Measurements from ENCODE around the gene R3HDM1.
"Not testable (repeated sequence)": the region's sequence is repeated elsewhere in the genome, so short reads cannot be mapped to it uniquely, and the experiment has no call there.

R3HDM1 gene

GRCh38 chr2:135570884-135571283, 39.6 kb downstream of the R3HDM1 start:
- no peak for DNase-seq (ENCODE audit: low read depth, low spot score)

- DNase-seq (ENCODE audit: low read depth, low spot score): no peak
Observed at GRCh38 chr2:135573620-135574019, 42.3 kb downstream of the R3HDM1 start.

- DNase-seq (ENCODE audit: low read depth, low spot score): no peak
Observed at GRCh38 chr2:135581282-135581681, 50.0 kb downstream of the R3HDM1 start.

- DNase-seq (ENCODE audit: low read depth, low spot score): no peak
Observed at GRCh38 chr2:135582383-135582782, 51.1 kb downstream of the R3HDM1 start.

- no peak for DNase-seq (ENCODE audit: low read depth, low spot score)
Observed at GRCh38 chr2:135585586-135585985, 54.3 kb downstream of the R3HDM1 start.

- no peak for DNase-seq (ENCODE audit: low read depth, low spot score)
Observed at GRCh38 chr2:135586148-135586547, 54.9 kb downstream of the R3HDM1 start.

- no peak for DNase-seq (ENCODE audit: low read depth, low spot score)
Observed at GRCh38 chr2:135587958-135588357, 56.7 kb downstream of the R3HDM1 start.

- no peak for DNase-seq (ENCODE audit: low read depth, low spot score)
Observed at GRCh38 chr2:135590619-135591260, 59.5 kb downstream of the R3HDM1 start.

- DNase-seq (ENCODE audit: low read depth, low spot score): no peak
Observed at GRCh38 chr2:135600915-135601314, 69.6 kb downstream of the R3HDM1 start.

GRCh38 chr2:135603543-135603942, 72.3 kb downstream of the R3HDM1 start:
- DNase-seq (ENCODE audit: low read depth, low spot score): no peak

- no peak for DNase-seq (ENCODE audit: low read depth, low spot score)
Observed at GRCh38 chr2:135607561-135607960, 76.3 kb downstream of the R3HDM1 start.

GRCh38 chr2:135612319-135612718, 81.0 kb downstream of the R3HDM1 start:
- DNase-seq (ENCODE audit: low read depth, low spot score): no peak

- DNase-seq (ENCODE audit: low read depth, low spot score): no peak
Observed at GRCh38 chr2:135615404-135615803, 84.1 kb downstream of the R3HDM1 start.

GRCh38 chr2:135617501-135618015, 86.3 kb downstream of the R3HDM1 start:
- DNase-seq (ENCODE audit: low read depth, low spot score): no peak

GRCh38 chr2:135620198-135620597, 88.9 kb downstream of the R3HDM1 start:
- no peak for DNase-seq (ENCODE audit: low read depth, low spot score)

- no peak for DNase-seq (ENCODE audit: low read depth, low spot score)
Observed at GRCh38 chr2:135629520-135629919, 98.2 kb downstream of the R3HDM1 start.

GRCh38 chr2:135630034-135630433, 98.8 kb downstream of the R3HDM1 start:
- DNase-seq (ENCODE audit: low read depth, low spot score): not testable (repeated sequence)

GRCh38 chr2:135630488-135630887, 99.2 kb downstream of the R3HDM1 start:
- DNase-seq (ENCODE audit: low read depth, low spot score): no peak

- DNase-seq (ENCODE audit: low read depth, low spot score): no peak
Observed at GRCh38 chr2:135633582-135633981, 102.3 kb downstream of the R3HDM1 start.

GRCh38 chr2:135635212-135635835, 104.0 kb downstream of the R3HDM1 start:
- DNase-seq (ENCODE audit: low read depth, low spot score): no peak

GRCh38 chr2:135636982-135637381, 105.7 kb downstream of the R3HDM1 start:
- DNase-seq (ENCODE audit: low read depth, low spot score): no peak

- DNase-seq (ENCODE audit: low read depth, low spot score): no peak
Observed at GRCh38 chr2:135637456-135638087, 106.3 kb downstream of the R3HDM1 start.

GRCh38 chr2:135638825-135639224, 107.5 kb downstream of the R3HDM1 start:
- no peak for DNase-seq (ENCODE audit: low read depth, low spot score)
